ENCODE data around the gene TIMP3. TPM values are rescaled to one million over a fixed set of nuclear protein-coding genes. Genes with fewer than 3 reads are reported as not detected.

Gene TIMP3
- total and polyA plus RNA-seq, 2 donors (not counting 1 experiment from before 2014, with no cell fraction given), result not detected

DNA sequence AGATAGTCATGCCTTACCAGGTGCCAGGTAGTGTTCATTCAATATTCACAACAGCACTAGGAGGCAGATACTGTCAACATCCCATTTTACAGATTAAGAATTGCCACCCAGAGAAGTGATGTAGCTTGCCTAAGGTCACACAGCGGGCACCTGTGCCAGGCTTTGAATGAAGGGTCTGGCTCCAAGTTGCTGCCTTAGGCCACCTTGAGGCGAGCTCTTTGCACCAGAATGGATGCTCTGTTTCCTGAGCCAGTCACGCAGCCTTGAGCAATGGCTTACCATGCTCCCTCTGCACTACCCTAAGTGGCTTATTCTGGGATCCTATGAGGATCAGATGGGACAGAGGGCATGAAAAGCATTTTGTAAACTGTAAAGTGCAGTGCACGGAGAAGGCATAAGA is 25.1 kb upstream of the TIMP3 start:
- Mint-ChIP-seq H3K27me3 (peaks cover 6% of the 10 kb centered on the region), H3K4me3 (no peak overlapping the region), H3K9me3 (ENCODE audit: insufficient read depth) (peaks cover 6% of the 10 kb centered on the region), H3K27ac (no peak overlapping the region), H3K4me1 (no peaks in the 10 kb centered on the region)
- ChIA-PET POLR2A (no interaction called here), CTCF (no interaction called here)
- WGBS (ENCODE audit: insufficient coverage), result 61% methylated on average over 4 of the region's 4 CpGs
- no peaks in the 10 kb centered on the region for H3K79me2 ChIP-seq (ENCODE audit: control insufficient read depth, insufficient read depth, low read length)
- no peak overlapping the region for H3K4me2 ChIP-seq (replicated peaks; ENCODE audit: low read depth, low read length, poor library complexity, severe bottlenecking)
- ATAC-seq (ENCODE audit: low read depth) (no peak), DNase-seq (no peak)
- no peaks in the 10 kb centered on the region for H3K36me3 ChIP-seq (replicated peaks in 1 of 2; ENCODE audit: control extremely low read depth in 1 of 2, control insufficient read depth in 1 of 2, extremely low read depth in 1 of 2, insufficient read depth in 2 of 2, low read length in 1 of 2)
- no peak overlapping the region for H3K4me3 ChIP-seq (ENCODE audit: control extremely low read depth in 1 of 5, extremely low read depth in 1 of 5, insufficient read depth in 1 of 5, low read depth in 2 of 5, low read length in 4 of 5)
- peaks cover 0 to 9% (median 0%) of the 10 kb centered on the region in 3 donors for H3K9me3 ChIP-seq (ENCODE audit: control extremely low read depth in 1 of 3, control insufficient read depth in 2 of 3, insufficient read depth in 1 of 3, low read length in 2 of 3)
- no peaks in the 10 kb centered on the region for H3K4me1 ChIP-seq (ENCODE audit: control insufficient read depth in 2 of 2, insufficient read depth in 2 of 2, low read length in 2 of 2)
- no peaks in the 10 kb centered on the region for H4K20me1 ChIP-seq (ENCODE audit: control insufficient read depth, insufficient read depth, low read length, poor library complexity, severe bottlenecking)
- intact Hi-C loops (cut with micrococcal nuclease), result no loop called here
- no peak overlapping the region for H2AFZ ChIP-seq (ENCODE audit: insufficient read depth, low read depth, low read length, poor library complexity, severe bottlenecking)
- no peak overlapping the region for H3K9ac ChIP-seq (ENCODE audit: low read length)
- no peak overlapping the region for H3K27ac ChIP-seq (ENCODE audit: low read length in 2 of 2)
- TF ChIP-seq CTCF (IDR thresholded peaks at IDR 0.05) (no peak), EZH2 (IDR thresholded peaks at IDR 0.05; ENCODE audit: borderline replicate concordance, insufficient read depth, low read depth, low read length, poor library complexity, severe bottlenecking) (no peak)
- no peaks in the 10 kb centered on the region for H3K27me3 ChIP-seq (replicated peaks in 1 of 4; ENCODE audit: control extremely low read depth in 1 of 4, control insufficient read depth in 3 of 4, insufficient read depth in 4 of 4, low read length in 3 of 4)

GRCh38 chr22:32776802-32777201 is 24.7 kb upstream of the TIMP3 start:
- H3K9me3 Mint-ChIP-seq (ENCODE audit: insufficient read depth), result peaks cover 6% of the 10 kb centered on the region
- H3K4me1 Mint-ChIP-seq, result no peaks in the 10 kb centered on the region
- ChIA-PET CTCF (no interaction called here), POLR2A (no interaction called here)
- TF ChIP-seq CTCF (IDR thresholded peaks at IDR 0.05) (no peak), EZH2 (IDR thresholded peaks at IDR 0.05; ENCODE audit: borderline replicate concordance, insufficient read depth, low read depth, low read length, poor library complexity, severe bottlenecking) (no peak)
- no peaks in the 10 kb centered on the region for H3K27me3 ChIP-seq (replicated peaks in 1 of 4; ENCODE audit: control extremely low read depth in 1 of 4, control insufficient read depth in 3 of 4, insufficient read depth in 4 of 4, low read length in 3 of 4)
- H3K79me2 ChIP-seq (ENCODE audit: control insufficient read depth, insufficient read depth, low read length), result no peaks in the 10 kb centered on the region
- H3K4me3 ChIP-seq (ENCODE audit: control extremely low read depth in 1 of 5, extremely low read depth in 1 of 5, insufficient read depth in 1 of 5, low read depth in 2 of 5, low read length in 4 of 5), result no peak overlapping the region
- H3K27ac ChIP-seq (ENCODE audit: low read length in 2 of 2), result no peak overlapping the region
- no peak overlapping the region for H3K4me2 ChIP-seq (replicated peaks; ENCODE audit: low read depth, low read length, poor library complexity, severe bottlenecking)
- ATAC-seq (ENCODE audit: low read depth), result no peak
- WGBS (ENCODE audit: insufficient coverage), result 22% methylated on average over 5 of the region's 7 CpGs
- no peak overlapping the region for H3K4me3 Mint-ChIP-seq
- intact Hi-C loops (cut with micrococcal nuclease), result no loop called here
- H3K27me3 Mint-ChIP-seq, result peaks cover 6% of the 10 kb centered on the region
- H3K9me3 ChIP-seq (ENCODE audit: control extremely low read depth in 1 of 3, control insufficient read depth in 2 of 3, insufficient read depth in 1 of 3, low read length in 2 of 3), result peaks cover 0 to 9% (median 0%) of the 10 kb centered on the region in 3 donors
- no peak for DNase-seq
- H3K9ac ChIP-seq (ENCODE audit: low read length), result no peak overlapping the region
- no peak overlapping the region for H3K27ac Mint-ChIP-seq
- no peaks in the 10 kb centered on the region for H3K4me1 ChIP-seq (ENCODE audit: control insufficient read depth in 2 of 2, insufficient read depth in 2 of 2, low read length in 2 of 2)
- H4K20me1 ChIP-seq (ENCODE audit: control insufficient read depth, insufficient read depth, low read length, poor library complexity, severe bottlenecking), result no peaks in the 10 kb centered on the region
- no peaks in the 10 kb centered on the region for H3K36me3 ChIP-seq (replicated peaks in 1 of 2; ENCODE audit: control extremely low read depth in 1 of 2, control insufficient read depth in 1 of 2, extremely low read depth in 1 of 2, insufficient read depth in 2 of 2, low read length in 1 of 2)
- H2AFZ ChIP-seq (ENCODE audit: insufficient read depth, low read depth, low read length, poor library complexity, severe bottlenecking), result no peak overlapping the region

All from B cell (primary cell).